H1 (cell line): ENCODE data around the gene KRTAP1-3.
"Not testable (repeated sequence)": the region's sequence is repeated elsewhere in the genome, so short reads cannot be mapped to it uniquely, and the experiment has no call there.

Experiments
- CBX5 ChIP-seq: fragments of 300-800, 300-1000 bp; sonication (generic); IDR thresholded peaks from 2 replicates; pipeline ENCODE4 v1.7.1; 2016; ENCODE audit warnings: antibody characterized with exemption, low read length, low read depth
- GTF2F1 ChIP-seq: IDR thresholded peaks from 2 replicates; pipeline ENCODE4 v1.6.1; 2012; ENCODE audit warnings: low read depth, low read length, improper control_type of control experiment, borderline replicate concordance
- POLR2AphosphoS5 ChIP-seq: IDR thresholded peaks from 2 replicates; pipeline ENCODE4 v1.6.1; 2011; ENCODE audit warnings: low read depth, low read length
- ZNF274 ChIP-seq: IDR thresholded peaks from 2 replicates; pipeline ENCODE4 v1.7.0; 2012; ENCODE audit warnings: low read length, borderline replicate concordance; ENCODE audit errors: extremely low read depth
- TF ChIP-seq, protein P1 (sequence below), 3 experiments: IDR thresholded peaks; 1 replicate in 2 of 3; 2 replicates in 1 of 3; pipeline versions ENCODE4 v1.5.1 to v1.6.1; 2011; ENCODE audit warnings: low read length in 3 of 3, mild to moderate bottlenecking in 3 of 3, inconsistent platforms in 2 of 3, low read depth in 1 of 3, moderate library complexity in 1 of 3; ENCODE audit not compliant: insufficient read depth in 1 of 3; ENCODE audit errors: control extremely low read depth in 1 of 3

DNA sequence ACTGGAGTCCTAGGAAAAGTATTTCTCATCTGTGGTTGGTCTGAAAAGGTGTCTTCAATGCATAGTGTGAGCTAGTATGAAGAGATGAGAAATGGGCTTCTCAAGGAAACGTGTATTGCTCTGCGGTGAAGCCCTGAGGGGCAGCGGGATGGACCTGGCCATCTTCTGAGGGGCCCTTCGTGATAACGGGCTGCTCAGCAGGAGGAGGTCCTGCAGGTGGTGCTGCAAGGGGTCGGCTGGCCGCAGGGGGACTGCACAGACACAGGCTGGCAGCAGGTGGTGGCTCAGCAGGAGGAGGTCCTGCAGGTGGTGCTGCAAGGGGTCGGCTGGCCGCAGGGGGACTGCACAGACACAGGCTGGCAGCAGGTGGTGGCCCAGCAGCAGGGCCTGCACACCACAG, 19.9 kb upstream of the KRTAP1-3 start:
- not testable (repeated sequence) for TF ChIP-seq GTF2F1, ZNF274, POLR2AphosphoS5, CBX5
- TF ChIP-seq, protein P1, sequence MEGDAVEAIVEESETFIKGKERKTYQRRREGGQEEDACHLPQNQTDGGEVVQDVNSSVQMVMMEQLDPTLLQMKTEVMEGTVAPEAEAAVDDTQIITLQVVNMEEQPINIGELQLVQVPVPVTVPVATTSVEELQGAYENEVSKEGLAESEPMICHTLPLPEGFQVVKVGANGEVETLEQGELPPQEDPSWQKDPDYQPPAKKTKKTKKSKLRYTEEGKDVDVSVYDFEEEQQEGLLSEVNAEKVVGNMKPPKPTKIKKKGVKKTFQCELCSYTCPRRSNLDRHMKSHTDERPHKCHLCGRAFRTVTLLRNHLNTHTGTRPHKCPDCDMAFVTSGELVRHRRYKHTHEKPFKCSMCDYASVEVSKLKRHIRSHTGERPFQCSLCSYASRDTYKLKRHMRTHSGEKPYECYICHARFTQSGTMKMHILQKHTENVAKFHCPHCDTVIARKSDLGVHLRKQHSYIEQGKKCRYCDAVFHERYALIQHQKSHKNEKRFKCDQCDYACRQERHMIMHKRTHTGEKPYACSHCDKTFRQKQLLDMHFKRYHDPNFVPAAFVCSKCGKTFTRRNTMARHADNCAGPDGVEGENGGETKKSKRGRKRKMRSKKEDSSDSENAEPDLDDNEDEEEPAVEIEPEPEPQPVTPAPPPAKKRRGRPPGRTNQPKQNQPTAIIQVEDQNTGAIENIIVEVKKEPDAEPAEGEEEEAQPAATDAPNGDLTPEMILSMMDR (IDR thresholded peaks at IDR 0.05; ENCODE audit: control extremely low read depth in 1 of 3, insufficient read depth in 1 of 3, low read depth in 1 of 3, low read length in 3 of 3): not testable (repeated sequence)
